Glomerular visceral epithelial cell (primary cell): ENCODE measurements around the gene TTC24.
A peak's percentile ranks its signal among the peaks of the same experiment; 100 is the strongest.
"Not testable (repeated sequence)": the region's sequence is repeated elsewhere in the genome, so short reads cannot be mapped to it uniquely, and the experiment has no call there.

Experiments used
- DNase-seq: peaks from one replicate; pipeline ENCODE4 v3.0.0-alpha.2; 2016; ENCODE audit errors: extremely low spot score

TTC24 gene

DNA sequence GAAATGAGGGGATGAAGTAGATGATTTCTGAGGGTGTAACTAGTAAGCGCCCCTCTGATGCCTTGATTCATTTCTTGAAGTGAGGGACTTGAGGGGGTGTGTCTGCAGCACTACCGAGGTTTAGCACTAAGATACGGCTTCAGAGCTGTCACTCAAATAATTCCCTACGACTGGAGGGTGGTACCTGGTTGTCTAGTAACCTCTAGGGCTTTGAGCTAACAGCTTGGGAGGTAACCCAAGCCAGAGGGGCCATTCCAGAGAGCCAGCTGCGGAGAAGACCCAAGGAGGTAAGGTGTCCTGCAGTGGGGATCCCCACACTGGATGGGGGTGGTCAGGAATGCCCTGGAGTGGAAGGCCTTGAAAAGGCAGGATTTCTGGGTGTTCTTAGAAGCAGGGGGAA is at the start of gene TTC24:
TSS of gene TTC24 (plus strand) at position 252 of the 400 bp plus-strand sequence. CDS start 1,642 bp downstream, outside the sequence.
- DNase-seq: no peak

DNA sequence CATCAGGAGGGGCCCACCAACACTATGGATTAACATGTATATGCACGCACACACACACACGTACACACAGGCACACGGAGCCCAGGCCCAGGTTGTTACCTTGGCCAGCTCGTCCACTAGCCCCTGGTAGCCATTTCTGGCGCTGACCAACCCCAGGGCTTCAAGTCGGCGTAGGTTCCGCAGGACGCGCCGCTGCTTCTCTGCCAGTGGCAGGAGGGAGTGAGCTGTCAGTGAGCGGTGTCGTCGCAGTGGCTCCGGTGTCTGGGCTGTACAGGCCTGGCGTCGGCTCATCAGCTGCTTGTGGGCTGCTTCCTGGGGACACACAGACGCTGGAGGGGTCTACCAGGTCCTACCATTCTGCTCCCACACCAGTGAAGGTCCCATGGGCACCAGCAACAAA is 49.5 kb upstream of the TTC24 start:
- DNase-seq: no peak

DNA sequence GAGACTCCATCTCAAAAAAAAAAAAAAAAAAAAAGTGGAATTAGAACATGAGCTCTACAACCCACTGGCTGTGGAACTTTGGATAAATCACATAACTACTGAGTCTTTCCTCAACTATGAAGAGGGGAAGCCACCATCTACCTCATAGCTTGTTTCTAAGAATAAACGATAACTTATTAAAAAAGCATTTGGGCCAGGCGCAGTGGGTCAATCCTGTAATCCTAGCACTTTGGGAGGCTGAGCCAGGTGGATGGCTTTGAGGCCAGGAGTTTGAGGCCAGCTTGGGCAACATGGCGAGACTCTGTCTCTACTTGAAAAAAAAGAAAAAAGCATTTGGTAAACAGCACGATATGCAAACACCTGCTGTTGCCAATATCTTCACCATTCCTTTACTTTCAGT is 47.1 kb upstream of the TTC24 start:
- no peak for DNase-seq

DNA sequence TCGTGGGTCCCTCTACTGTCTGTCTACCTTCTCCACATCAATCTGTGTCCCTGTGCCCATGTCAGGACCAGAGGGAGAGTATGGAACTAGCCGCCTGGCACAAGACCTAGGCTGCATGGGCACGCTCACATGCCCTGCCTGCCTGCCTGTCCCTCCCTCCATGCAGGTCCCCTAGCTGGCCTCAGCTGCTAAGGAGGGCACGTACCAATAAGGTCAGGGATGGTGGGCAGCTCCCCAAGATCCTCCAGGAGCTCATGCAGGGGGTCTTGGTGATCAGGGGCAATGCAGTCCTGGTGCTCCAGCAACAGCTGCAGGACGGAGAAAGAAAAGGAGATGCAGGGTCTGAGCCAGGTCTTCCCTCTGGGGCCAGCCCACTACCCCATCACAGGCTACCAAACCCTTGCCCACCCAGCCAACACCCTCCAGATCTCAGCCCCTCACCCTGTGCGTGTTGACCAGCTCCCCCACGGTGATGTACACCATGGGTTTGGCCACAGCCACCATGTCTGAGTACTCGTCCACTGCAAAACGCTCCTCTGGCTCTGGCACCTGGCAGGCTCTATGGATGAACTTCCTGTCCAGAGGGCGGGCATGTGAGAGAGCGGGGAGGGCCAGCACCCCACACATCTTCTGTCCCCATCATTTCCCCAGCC is 45.8 kb upstream of the TTC24 start:
- no peak for DNase-seq

DNA sequence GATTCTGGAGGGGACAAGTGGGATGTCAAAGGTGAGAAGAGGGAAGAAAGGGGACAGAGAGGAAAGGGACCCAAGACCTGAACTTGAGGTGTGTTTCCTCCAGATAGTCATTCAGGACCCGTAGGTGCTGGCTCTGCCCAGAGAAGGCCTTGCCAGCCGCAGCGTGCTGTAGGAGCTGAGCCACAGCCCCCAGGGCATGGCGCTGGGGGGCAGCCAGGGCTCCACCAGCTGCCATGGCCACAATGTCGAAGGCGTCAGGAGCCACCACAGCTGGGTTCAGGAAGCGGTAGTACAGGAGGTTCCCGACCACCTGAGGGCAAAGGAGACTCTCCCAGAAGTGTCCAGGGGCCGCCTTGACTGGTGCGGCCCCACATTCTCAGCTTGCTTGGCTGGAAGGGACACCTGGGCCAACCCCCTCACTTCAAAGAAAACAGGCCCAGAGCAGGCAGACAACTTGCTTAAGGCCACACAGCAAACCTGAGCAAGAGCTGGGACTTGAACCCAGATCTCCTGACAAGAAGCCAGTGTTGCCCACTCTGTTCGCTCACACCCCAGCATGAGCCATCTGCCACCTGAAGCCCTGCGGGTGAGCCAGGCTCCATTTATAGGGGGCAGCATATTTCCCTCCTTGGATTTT is 45.0 kb upstream of the TTC24 start:
- no peak for DNase-seq

DNA sequence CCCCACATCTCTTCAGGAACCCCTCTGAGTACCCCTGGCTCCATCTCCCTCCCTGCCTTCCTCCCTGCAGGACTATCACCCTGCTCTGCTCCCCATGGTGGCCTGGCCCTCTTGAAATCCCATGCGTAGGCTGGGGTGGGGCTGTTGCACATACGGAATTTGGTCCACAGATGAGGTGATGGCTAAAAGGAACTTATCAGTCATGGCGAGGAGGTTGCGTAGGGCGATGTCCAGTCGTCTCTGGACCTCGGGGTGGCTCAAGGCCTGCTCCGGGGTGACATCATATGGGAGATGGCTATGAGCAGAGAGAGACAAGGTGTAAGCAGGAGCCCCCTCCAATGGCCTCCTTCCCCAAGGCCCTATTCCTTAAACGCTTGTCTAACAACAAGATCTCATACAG is 42.5 kb upstream of the TTC24 start:
- no peak for DNase-seq

DNA sequence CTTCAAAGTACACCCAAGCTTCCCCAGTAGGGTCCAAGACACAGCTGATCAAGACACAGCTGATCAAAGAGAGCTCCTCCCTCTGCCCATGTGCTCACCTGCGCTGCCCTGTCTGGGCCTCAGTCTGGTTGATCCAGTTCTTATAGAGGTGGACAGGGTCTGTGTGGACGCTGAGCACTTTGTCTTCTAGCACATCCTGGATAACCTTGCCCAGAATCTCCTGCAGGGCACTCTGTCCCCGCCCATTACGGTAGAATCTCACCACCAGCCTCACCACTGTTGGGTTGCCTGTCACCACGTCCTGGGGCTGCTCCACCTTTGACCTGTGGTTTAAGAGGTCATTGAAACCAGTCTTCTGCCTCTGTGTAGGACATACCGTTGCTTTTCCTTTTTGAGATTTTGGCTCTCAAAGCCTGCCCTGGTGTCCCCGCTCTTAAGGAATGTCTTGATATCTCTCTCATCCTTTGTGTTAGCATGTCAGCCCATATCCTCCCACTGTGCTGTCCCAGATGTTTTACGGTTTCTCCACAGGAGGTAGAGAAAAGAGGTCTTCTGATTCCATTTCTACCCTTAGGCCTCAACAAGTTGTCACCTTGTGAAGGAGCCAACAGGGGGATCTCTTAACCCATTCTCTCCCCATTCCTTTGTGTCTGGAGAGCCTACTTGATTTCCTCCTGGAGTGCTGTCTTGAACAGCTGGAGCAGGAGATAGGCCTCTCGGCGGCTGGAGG is 40.6 kb upstream of the TTC24 start:
- DNase-seq: no peak

DNA sequence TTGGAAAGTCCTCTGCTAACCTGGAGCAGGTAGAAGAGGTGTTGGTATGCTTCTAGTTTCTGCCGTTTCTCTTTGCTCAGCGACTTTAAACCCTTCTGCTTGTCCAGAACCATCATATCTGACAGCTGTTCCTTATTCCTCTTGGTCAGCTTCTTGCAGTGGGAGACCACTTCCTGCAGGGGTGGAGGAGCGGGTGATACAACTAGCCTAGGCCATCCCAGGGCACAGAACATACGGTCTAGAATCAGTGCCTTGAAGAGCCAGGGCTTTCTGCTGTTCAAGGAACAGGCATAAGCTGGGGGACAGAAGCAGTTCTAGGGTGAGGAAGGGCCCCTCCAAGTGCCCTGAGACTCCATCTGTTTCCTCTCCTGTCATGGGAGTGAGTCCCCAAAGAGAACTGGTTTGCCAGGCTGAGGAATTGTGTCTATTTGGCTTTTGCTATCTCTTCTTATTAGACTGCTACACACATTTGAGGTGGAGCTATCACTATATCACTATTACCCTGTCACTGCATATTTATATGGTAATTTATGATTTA is 39.6 kb upstream of the TTC24 start:
- no peak for DNase-seq

DNA sequence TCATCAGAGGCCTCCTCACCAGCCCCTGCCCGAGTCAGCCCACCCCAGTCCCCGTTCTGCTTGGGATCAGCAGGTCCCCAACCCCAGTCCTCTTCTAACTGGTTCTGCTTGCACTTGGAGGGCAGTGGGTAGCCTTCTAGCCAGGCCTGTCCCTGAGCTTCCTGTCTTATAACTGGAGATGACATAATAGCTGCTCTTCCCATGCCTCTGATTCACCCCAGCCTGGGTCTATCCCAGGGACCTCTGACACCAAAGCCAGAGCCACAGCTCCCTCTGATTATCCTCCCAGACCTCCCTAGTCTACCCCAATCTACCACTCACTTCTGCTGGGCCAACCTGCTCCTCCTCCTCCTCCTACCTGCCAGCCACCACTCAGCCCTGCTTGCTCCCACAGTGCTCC is 38.6 kb upstream of the TTC24 start:
- no peak for DNase-seq

DNA sequence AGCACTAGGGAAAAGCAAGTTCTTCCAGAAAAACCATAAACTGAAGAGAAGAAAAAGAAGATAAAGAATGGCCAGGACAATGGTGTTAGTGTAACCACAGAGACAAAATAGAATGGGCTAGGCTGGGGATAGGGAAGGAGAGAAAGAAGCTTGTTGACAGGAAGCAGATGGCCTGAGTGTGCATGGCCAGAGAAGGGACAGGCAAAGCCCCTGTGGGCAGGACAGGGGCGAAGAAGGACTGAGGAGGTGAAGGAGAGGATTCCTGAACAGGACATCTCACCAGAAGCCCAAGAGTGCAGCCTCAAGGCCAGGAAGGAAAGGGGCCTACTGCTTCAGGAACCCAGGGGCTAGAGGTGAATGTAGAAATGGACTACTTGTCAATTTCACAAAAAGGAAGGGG is 36.5 kb upstream of the TTC24 start:
- no peak for DNase-seq

DNA sequence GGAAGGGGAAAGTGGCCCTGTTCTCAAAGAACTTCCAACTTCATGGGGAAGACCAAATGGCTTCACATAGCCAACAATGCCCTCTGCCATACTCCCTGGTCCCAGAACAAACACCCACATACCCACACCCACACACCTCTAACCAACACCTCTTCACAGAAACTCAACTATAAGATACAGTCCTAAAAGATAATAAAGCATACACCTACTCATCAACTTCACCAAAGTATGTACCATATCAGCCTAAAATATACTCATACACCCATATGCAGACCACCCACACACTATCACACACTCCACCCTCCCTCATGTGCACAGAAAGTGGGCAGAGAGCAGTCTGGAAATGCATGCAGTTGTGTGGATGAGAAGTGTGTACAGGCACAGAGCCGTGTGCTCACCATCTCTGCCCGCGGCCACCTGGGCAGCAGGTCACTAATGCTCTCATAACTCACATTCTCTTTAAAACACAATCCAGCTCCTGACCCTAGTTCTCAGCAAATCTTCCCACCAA is 34.9 kb upstream of the TTC24 start:
- no peak for DNase-seq

DNA sequence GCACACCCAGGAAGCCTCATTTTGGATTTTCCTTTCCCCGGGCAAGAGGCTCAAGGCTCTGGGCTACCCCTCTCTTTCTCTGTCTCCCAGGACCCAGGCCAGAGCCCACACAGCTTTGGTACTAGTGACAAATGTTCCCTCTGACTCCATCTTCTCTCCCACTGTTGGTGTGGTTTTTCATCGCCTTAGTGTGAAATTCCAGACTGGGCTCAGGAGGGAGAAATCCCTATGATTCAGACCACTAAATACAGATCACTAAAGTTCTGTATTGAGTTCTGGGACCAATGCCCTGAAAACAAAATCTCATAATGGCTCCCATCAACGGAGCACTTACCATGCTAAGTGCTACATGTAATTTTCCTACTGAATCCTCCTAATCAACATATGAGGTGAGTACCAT is 33.3 kb upstream of the TTC24 start:
- DNase-seq: no peak

DNA sequence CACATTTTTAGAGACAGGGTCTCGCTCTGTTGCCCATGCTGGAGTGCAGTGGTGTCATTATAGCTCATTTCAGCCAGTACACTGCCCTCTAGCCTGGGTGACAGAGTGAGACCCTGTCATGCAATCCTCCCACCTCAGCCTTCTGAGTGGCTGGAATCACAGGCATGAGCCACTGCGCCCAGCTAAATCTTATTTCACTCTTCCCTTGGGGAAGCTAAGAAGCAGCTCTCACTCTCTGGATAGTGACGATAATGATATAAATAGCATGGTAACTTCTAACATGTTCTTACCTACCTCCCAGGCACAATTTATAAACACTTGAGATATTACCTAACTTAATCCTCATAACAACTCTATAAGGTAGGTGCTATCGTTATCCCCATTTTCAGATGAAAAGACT is 32.1 kb upstream of the TTC24 start:
- no peak for DNase-seq

DNA sequence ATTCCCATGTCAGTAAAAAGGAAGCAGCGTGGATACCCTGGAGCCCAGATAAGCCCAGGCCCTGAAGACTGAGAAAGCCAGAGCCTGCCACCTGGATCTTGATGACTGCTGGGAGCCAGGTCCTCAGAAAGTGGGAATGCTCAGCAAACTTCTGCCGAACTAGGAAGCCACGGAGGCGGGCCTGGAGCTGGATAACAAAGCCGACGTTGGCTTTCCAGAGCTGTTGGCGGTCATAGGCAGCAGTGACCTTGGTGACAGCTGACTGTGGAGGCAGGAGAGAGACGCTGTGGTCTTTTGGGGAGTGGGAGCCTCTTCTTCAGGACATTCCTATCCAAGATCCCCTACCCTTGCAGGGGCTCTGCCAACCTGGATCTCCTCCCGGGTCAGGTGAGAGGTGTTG is 31.5 kb upstream of the TTC24 start:
- no peak for DNase-seq

DNA sequence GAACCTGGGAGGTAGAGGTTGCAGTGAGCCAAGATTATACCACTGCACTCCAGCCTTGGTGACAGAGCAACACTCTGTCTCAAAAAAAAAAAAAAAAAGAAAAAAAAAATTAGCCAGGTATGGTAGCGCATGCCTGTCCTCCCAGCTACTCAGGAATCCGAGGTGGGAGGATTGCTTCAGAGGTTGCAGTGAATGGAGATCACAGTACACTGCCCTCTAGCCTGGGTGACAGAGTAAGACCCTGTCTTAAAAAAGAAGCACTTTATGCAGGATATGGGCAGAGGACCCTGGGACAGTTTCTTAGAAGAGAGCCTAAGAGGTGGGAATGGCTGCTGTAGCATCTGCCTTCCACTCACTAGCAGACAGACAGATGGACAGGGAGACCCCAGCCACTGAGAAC is 30.1 kb upstream of the TTC24 start:
- no peak for DNase-seq

DNA sequence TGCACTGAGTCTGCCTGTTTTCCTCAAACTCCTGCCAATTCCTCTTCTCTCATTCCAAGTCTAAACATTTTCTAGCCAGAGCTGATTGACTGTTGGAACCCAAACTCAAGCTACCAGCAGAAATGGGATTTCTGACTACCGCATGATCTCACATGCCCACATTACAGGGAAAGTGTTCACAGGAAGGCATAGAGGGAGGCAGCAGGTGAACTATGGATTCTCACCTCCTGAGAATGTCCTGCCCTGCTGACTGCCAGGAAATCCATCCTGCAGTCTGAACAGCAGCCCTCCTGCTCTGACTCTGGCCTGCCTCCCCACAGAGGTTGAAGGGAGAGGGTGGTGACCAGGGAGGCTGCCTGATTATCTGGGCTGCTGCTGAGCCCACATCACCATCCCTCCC is 29.7 kb upstream of the TTC24 start:
- DNase-seq: no peak

DNA sequence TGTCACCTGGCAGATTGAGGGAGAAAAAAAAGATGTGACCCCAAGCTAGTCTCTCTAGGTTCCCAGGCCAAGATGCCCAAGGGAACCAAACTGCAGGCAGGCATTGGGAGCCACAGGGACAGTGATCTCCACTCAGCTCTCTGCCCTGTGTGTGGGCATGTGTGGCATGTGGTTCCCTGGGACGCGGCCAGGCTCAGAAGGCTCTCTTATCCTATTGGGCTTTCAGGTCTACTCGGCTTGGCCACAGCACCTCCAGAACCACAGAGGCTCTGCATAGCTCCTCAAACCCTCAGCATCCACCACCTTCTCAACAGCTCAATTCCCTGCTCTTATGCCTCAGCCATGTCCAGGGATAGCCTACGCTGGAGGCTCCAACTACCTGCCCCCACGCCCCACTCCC is 29.2 kb upstream of the TTC24 start:
- DNase-seq: no peak

DNA sequence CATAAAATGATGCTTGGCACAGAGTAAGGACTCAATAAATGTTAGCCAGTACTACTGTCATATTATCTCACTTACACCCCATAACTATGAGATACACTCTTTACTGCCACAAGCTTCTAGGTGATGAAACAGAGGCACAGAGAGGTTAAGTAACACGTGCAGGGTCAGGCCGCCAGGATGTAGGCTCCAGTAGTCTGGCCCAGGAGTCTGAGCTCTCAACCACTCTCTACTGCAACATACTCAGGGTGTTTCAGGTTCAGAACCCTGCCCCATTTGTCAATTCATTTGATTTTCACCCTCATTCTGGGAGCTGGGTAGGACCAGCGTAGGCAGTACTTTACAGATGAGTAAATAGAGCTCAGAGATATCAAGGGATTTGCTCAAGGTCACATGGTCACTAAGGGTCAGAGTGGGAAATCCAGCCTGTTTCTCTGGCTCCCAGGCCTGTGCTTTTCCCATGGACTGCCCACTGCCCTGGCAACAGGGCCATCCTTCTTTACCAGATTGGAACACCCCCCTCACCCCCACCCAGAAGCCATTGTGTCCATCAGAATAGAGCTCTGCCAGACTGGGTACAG is 28.4 kb upstream of the TTC24 start:
- no peak for DNase-seq

DNA sequence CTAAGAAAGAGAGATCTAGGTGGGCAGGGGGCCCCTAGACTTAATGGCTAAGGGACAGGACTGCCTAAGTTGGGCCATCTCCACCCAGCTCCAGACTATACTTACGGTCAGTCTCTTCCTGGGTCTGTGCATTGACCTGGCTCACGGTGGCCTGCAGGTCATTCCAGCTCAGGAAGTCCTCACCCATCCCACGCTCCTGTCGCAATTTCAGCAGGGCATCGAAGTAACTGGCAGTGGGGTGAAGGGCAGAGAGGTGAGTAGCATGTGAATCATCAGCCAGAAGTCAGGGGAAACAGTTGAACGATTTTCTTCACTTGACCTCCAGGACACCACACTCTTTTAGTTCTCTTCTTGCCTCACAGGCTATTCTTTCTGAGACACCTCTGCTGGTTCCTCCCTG is 27.7 kb upstream of the TTC24 start:
- DNase-seq: peak; percentile 61

DNA sequence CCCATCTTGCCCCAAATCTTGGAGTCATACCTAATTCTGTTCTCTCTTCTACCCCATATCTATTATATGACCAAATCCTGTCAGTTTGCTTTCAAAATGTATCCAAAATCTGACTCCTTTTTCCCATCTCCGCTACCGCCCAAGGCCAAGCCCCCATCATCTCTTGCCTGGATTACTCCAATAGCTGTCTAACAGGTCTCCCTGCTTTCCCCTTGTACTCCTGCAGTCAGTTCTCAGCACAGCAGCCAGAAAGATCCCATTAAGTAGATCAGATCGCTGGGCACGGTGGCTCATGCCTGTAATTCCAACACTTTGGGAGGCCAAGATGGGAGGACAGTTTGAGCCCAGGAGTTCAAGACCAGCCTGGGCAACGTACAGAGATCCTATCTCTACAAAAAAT is 27.0 kb upstream of the TTC24 start:
- no peak for DNase-seq

DNA sequence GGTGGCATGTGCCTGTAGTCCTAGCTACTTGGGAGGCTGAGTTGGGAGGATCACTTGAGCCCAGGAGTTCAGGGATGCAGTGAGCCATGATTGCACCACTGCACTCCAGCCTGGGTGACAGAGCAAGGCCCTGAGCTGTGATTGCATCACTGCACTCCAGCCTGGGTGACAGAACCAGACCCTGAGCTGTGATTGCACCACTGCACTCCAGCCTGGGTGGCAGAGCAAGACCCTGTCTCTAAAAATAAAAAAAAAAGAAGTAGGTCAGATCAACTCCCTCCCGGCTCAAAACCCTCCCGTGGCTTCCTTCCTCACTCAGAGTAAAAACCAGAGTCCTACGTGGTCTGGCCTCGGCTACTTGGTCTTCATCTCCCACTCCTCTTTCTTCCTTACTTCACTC is 26.6 kb upstream of the TTC24 start:
- DNase-seq: not testable (repeated sequence)

DNA sequence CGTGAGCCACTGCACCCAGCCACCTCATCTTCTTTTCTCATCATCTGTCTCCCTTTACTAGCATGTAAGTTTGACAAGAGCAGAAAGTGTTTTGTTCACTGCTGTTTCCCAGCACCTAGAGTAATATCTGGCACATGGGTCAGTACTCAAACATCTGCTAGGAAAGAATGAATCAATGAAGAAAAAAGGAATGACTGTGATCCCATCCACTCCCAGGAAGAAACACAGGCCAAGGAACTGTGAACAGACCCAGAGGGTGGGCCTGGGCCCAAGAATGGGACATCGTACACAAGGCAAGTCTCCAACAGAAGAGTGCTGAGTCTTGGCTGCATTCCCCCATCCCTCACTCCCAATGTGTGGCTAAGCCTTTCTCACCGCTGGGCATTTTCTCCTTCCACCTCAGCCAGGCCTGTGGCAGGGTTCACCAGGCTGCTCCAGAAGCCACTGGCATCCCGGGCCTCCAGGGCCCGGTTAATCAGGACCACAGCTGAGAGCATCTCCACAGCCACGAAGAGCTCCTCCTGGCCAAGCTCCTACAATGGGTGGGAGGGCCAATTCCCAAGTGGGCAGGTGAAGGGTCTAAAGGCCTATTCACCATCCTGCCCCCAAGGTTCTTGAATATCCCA is 25.6 kb upstream of the TTC24 start:
- no peak for DNase-seq
